Activated T-cell treated with anti-CD3 and anti-CD28 coated beads, Interleukin-2, amount 50 U/mL, for 4 hours (primary cell): ENCODE results near the gene ZFP36. TPM values are rescaled to one million over a fixed set of nuclear protein-coding genes. Genes with fewer than 3 reads are reported as not detected.

Source experiments
- ATAC-seq, 2 donors: fragments of 200-7000 bp; cut with Tn5 transposase; one replicate each; pipeline ENCODE4 v1.10.0; 2021
- DNase-seq: peaks from one replicate; pipeline ENCODE4 v3.0.0-alpha.2; 2020
- H3K27me3 Mint-ChIP-seq: one replicate; pipeline ENCODE4 v1.8.0; 2021; ENCODE audit warnings: low read depth, mixed read lengths
- H3K36me3 Mint-ChIP-seq: one replicate; pipeline ENCODE4 v1.8.0; 2022; ENCODE audit warnings: mixed read lengths; ENCODE audit not compliant: insufficient read depth
- H3K4me1 Mint-ChIP-seq: one replicate; pipeline ENCODE4 v1.8.0; 2021; ENCODE audit warnings: low read depth, mixed read lengths
- H3K4me3 Mint-ChIP-seq: one replicate; pipeline ENCODE4 v1.8.0; 2021; ENCODE audit warnings: mild to moderate bottlenecking, moderate library complexity, mixed read lengths
- H3K9me3 Mint-ChIP-seq: one replicate; pipeline ENCODE4 v1.8.0; 2021; ENCODE audit warnings: mixed read lengths
- total RNA-seq, 3 donors: library from RNA; stranded (reverse); gene quantifications; one replicate each; pipeline ENCODE4 v1.2.1, GENCODE V29; 2021

ZFP36 gene
- total RNA-seq, 3 donors from 2014 or later = 39.5 to 50.8 (median 43.7) TPM

DNA sequence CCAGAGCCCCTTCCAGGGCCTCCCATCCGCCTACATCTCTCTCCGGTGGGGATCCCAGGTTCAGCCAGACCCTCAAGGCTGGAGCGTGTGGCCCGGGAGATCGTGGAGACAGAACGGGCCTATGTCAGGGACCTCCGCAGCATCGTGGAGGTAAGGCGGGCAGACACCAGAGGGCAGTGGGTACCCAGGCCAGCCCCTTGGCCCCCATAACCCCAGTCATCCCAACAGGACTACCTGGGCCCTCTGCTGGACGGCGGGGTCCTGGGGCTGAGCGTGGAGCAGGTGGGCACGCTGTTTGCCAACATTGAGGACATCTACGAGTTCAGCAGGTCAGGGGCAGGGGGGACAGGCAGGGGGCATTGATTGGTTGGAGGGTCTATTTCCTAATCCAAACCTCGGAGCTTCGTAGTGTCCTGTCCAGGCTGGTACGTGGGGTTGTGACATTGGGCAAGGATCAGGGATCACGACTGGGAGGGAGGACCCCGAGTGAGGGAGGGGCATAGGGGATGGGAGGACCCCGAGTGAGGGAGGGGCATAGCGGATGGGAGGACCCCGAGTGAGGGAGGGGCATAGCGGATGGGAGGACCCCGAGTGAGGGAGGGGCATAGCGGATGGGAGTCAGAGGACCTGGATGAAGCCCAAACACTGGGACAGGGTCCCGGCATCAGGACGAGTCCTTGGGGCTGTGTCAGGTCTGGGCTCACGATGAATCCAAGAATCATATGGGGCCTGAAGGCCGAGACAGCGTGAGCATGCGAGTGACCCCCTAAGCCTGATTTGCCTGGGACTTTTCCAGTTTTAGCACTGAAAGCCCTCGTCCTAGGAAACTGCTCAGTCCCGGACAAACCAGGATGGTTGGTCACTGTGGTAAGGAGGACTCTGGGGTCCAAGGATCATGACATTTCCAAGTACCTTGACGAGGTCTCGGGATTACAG lies 8.7 kb downstream of the ZFP36 start:
- H3K4me3 Mint-ChIP-seq = no peak overlapping the region

DNA sequence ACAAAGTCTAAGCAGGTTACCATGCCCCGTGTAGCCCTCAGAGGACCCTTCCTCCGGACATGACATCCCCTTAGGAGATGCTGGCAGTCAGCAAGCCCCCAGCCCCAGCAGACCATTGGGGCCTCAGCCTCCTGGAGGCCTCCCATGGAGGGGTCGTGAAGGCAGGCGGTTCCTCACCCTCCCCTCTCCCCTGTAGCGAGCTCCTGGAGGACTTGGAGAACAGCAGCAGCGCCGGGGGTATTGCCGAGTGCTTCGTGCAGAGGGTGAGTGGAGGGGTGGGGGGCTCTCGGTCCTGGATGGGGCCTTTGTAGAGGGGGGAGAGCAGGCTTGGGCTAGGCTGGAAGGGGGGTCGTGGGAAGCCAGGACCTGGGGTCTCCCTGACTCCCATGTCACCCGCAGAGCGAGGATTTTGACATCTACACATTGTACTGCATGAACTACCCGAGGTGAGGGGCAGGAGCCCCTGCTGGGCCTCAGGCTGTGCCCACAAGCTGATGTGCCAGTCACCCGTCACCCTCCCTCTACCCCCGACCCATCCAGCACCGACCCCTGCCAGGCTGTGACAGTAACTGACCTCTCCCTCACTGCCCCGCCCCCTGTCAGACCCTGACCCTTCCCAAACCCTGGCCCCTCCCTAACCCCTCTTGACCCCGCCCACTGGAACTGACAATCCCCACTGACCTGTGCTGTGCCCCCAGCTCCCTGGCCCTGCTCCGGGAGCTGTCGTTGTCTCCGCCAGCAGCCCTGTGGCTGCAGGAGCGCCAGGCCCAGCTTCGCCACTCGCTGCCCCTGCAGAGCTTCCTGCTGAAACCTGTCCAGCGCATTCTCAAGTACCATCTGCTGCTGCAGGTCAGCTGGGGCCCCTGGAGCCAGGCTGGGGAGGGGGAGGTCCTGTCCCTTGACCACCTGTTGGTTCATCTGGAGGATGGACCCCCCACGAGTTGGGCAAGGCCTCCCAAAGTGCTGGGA lies 9.8 kb downstream of the ZFP36 start:
- H3K36me3 Mint-ChIP-seq = peaks cover 6% of the 10 kb centered on the region
- DNase-seq (no peak), ATAC-seq (no peak)
- no peaks in the 10 kb centered on the region for H3K27me3 Mint-ChIP-seq
- H3K4me3 Mint-ChIP-seq = no peak overlapping the region
- H3K9me3 Mint-ChIP-seq = no peaks in the 10 kb centered on the region
- peaks cover 15% of the 10 kb centered on the region for H3K4me1 Mint-ChIP-seq

More for the DNA sequence above, 8.7 kb downstream of the ZFP36 start:
- ATAC-seq (no peak), DNase-seq (no peak)
- no peaks in the 10 kb centered on the region for H3K27me3 Mint-ChIP-seq
- H3K36me3 Mint-ChIP-seq = peaks cover 6% of the 10 kb centered on the region
- peaks cover 26% of the 10 kb centered on the region for H3K4me1 Mint-ChIP-seq
- H3K9me3 Mint-ChIP-seq = no peaks in the 10 kb centered on the region

DNA sequence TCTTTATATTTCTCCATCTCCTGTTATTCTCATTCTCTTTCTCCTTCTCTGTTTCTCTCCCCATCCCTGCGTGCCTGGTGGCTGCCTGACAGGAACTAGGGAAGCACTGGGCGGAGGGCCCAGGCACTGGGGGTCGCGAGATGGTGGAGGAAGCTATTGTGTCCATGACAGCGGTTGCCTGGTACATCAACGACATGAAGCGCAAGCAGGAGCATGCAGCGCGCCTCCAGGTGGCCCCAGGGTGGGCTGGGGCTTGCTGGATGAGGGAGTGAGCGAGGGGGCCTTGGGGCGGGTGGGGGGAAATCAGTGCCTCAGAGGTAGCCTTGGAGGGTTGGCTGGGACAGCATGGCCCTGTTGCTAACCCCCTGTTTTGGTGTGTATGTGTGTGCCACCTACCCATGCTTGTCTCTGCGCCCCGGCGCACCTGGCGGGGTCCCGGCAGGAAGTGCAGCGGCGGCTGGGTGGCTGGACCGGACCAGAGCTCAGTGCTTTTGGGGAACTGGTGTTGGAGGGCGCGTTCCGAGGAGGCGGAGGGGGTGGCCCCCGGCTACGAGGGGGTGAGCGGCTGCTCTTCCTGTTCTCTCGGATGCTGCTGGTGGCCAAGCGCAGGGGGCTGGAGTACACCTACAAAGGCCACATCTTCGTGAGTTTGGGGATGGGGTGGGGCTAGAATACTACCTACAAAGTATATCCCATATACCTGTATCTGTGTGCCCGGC lies 11.0 kb downstream of the ZFP36 start:
- H3K27me3 Mint-ChIP-seq = no peaks in the 10 kb centered on the region
- no peak overlapping the region for H3K4me3 Mint-ChIP-seq
- DNase-seq = no peak
- H3K4me1 Mint-ChIP-seq = peaks cover 12% of the 10 kb centered on the region
- no peak for ATAC-seq
- peaks cover 6% of the 10 kb centered on the region for H3K36me3 Mint-ChIP-seq
- H3K9me3 Mint-ChIP-seq = no peaks in the 10 kb centered on the region

DNA sequence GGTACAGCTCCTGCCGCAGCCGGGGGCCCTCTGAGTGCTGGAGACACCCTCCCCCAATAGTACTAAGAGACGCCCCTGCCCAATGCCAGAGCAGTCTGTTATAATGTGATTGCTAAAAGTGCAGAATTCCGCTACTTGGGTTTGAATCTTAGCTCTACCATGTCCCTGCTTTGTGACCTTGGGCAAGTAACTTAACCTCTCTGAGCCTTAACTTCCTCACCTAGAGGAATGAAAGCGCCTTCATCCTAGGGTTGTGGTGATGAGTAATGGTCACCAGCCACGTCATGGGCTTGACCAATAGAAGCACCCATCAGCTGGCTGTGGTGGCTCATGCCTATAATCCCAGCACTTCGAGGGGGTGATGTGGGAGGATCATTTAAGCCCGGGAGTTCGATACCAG lies 12.4 kb downstream of the ZFP36 start:
- DNase-seq (no peak), ATAC-seq (no peak)
- H3K4me3 Mint-ChIP-seq = no peak overlapping the region
- H3K4me1 Mint-ChIP-seq = peaks cover 8% of the 10 kb centered on the region
- no peaks in the 10 kb centered on the region for H3K27me3 Mint-ChIP-seq
- peaks cover 10% of the 10 kb centered on the region for H3K36me3 Mint-ChIP-seq
- H3K9me3 Mint-ChIP-seq = no peaks in the 10 kb centered on the region

DNA sequence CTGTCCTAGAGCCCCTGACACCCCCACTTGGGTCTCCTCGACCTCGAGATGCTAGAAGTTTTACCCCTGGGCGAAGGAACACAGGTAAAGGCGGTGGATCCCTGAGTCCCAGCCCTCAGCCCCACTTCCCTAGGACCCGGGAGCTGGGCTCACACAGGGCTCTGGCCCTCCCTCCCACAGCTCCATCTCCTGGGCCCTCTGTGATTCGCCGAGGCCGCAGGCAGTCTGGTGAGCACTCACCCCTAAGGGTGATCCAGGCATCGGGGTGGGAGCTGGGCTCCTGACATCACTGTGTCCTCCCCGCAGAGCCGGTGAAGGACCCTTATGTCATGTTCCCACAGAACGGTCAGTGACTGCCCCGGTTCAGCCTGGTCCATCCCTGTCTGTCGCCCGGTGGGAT lies 14.1 kb downstream of the ZFP36 start:
- Mint-ChIP-seq H3K4me3 (no peak overlapping the region), H3K27me3 (no peaks in the 10 kb centered on the region), H3K36me3 (peaks cover 11% of the 10 kb centered on the region), H3K9me3 (no peaks in the 10 kb centered on the region), H3K4me1 (no peaks in the 10 kb centered on the region)
- no peak for ATAC-seq
- DNase-seq = no peak

DNA sequence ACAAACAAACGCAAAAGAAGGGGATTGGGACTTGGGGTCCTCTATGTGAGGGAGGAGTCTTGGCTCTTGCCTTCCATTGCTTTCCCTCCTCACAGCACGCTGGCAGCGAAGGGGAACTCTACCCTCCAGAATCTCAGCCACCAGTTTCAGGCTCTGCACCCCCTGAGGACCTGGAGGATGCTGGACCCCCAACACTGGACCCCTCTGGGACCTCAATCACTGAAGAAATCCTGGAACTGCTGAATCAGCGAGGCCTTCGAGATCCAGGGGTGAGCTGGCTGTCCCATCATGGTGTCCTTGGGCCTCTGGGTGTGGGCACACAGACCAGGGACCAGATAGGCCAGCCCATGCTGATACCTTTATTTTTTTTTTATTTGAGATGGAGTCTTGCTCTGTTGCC lies 15.4 kb downstream of the ZFP36 start:
- no peaks in the 10 kb centered on the region for H3K9me3 Mint-ChIP-seq
- DNase-seq (no peak), ATAC-seq (no peak)
- H3K27me3 Mint-ChIP-seq = no peaks in the 10 kb centered on the region
- no peaks in the 10 kb centered on the region for H3K4me1 Mint-ChIP-seq
- no peak overlapping the region for H3K4me3 Mint-ChIP-seq
- peaks cover 11% of the 10 kb centered on the region for H3K36me3 Mint-ChIP-seq

DNA sequence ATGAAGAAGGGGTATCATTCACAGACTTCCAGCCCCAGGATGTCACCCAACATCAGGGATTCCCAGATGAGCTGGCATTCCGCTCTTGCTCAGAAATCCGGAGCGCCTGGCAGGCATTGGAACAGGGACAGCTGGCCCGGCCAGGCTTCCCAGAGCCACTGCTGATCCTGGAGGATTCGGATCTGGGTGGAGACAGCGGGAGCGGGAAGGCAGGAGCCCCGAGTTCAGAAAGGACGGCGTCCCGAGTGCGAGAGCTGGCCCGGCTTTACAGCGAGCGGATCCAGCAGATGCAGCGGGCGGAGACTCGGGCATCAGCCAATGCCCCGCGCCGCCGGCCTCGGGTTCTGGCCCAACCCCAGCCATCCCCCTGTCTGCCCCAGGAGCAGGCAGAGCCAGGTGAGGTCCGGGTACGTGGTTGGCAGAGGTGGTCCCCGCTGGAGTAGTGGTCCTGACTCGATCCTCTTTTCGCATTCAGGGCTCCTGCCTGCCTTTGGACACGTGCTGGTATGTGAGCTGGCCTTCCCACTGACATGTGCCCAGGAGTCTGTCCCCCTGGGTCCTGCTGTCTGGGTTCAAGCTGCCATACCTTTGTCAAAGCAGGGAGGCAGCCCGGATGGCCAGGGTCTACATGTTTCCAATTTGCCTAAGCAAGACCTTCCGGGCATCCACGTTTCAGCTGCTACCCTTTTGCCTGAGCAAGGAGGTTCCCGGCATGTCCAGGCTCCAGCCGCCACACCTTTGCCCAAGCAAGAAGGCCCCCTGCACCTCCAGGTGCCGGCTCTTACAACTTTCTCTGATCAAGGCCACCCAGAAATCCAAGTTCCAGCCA lies 16.8 kb downstream of the ZFP36 start:
- ATAC-seq = no peak
- no peaks in the 10 kb centered on the region for H3K9me3 Mint-ChIP-seq
- DNase-seq = no peak

DNA sequence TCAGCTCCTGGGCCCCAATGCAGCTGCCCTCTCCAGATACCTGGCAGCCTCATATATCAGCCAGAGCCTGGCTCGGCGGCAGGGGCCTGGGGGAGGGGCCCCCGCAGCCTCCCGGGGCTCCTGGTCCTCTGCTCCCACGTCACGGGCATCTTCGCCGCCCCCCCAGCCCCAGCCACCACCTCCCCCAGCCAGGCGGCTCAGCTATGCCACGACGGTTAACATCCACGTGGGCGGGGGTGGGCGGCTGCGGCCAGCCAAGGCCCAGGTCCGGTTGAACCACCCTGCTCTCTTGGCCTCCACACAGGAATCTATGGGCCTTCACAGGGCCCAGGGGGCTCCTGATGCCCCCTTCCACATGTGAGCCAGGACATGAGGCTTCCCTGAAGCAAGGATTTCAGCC lies 18.3 kb downstream of the ZFP36 start:
- no peak for DNase-seq
- Mint-ChIP-seq H3K9me3 (no peaks in the 10 kb centered on the region), H3K4me3 (no peak overlapping the region), H3K4me1 (no peaks in the 10 kb centered on the region), H3K27me3 (no peaks in the 10 kb centered on the region), H3K36me3 (peaks cover 7% of the 10 kb centered on the region)
- ATAC-seq = no peak

More for the DNA sequence above, 16.8 kb downstream of the ZFP36 start:
- Mint-ChIP-seq H3K4me1 (no peaks in the 10 kb centered on the region), H3K4me3 (no peak overlapping the region), H3K36me3 (peaks cover 11% of the 10 kb centered on the region), H3K27me3 (no peaks in the 10 kb centered on the region)

DNA sequence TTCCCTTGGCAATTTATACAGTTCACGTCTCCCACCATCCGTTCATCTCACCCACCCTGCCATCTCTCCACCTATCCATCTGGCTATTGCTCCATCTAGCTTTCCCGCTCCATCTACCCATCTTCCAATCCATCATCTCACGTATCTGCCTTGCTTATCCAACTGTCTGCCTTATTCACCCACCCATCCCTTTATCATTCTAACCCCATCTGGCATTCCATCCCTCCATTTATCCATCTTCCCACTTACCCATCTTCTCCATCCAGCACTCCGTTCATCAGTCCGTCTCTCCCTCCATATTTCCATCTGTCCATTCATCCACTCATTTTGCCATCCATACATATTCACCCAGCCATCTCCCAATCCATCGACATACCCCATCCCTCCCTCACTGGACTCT lies 19.1 kb downstream of the ZFP36 start:
- peaks cover 7% of the 10 kb centered on the region for H3K36me3 Mint-ChIP-seq
- peaks cover 5% of the 10 kb centered on the region for H3K4me1 Mint-ChIP-seq
- DNase-seq (no peak), ATAC-seq (no peak)
- H3K27me3 Mint-ChIP-seq = no peaks in the 10 kb centered on the region
- no peak overlapping the region for H3K4me3 Mint-ChIP-seq
- H3K9me3 Mint-ChIP-seq = no peaks in the 10 kb centered on the region

DNA sequence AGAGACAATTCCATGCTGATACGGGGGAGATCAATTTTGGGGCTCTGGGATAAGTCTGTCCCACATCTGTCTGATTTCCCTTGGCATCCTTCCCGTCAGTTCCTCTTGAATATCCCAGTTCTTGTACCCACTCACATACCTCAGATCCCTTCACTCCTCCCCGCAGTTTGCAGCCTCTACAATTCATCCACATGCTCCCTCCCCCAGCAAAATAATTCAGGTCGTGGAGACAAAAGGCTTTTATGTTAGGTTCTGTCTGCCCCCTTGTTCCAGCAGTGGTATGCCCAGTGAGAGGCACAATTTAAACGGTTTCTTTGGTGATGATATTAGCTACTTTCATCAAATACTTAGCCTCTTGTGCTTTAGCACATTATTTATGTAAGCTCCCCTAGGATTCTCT lies 19.5 kb downstream of the ZFP36 start:
- Mint-ChIP-seq H3K9me3 (no peaks in the 10 kb centered on the region), H3K36me3 (peaks cover 8% of the 10 kb centered on the region), H3K27me3 (no peaks in the 10 kb centered on the region), H3K4me3 (no peak overlapping the region), H3K4me1 (peaks cover 9% of the 10 kb centered on the region)
- ATAC-seq (no peak), DNase-seq (no peak)

DNA sequence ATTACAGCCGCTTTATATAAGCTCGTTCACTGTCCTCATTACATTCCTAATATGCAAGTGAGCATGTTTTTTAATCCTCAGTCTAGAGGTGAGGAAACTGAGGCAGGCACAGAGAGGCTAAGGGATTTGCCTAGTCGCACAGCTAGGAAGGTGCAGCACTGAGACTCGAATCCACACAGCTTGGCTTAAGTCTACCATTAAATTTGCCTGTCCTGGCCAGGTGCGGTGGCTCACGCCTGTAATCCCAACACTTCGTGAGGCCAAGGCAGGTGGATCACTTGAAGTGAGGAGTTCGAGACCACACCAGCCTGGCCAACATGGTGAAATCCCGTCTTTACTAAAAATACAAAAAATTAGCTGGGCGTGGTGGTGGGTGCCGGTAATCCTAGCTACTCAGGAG lies 21.1 kb downstream of the ZFP36 start:
- no peaks in the 10 kb centered on the region for H3K9me3 Mint-ChIP-seq
- DNase-seq (no peak), ATAC-seq (no peak)
- H3K36me3 Mint-ChIP-seq = peaks cover 12% of the 10 kb centered on the region
- H3K4me1 Mint-ChIP-seq = peaks cover 16% of the 10 kb centered on the region
- H3K27me3 Mint-ChIP-seq = no peaks in the 10 kb centered on the region
- H3K4me3 Mint-ChIP-seq = no peak overlapping the region

DNA sequence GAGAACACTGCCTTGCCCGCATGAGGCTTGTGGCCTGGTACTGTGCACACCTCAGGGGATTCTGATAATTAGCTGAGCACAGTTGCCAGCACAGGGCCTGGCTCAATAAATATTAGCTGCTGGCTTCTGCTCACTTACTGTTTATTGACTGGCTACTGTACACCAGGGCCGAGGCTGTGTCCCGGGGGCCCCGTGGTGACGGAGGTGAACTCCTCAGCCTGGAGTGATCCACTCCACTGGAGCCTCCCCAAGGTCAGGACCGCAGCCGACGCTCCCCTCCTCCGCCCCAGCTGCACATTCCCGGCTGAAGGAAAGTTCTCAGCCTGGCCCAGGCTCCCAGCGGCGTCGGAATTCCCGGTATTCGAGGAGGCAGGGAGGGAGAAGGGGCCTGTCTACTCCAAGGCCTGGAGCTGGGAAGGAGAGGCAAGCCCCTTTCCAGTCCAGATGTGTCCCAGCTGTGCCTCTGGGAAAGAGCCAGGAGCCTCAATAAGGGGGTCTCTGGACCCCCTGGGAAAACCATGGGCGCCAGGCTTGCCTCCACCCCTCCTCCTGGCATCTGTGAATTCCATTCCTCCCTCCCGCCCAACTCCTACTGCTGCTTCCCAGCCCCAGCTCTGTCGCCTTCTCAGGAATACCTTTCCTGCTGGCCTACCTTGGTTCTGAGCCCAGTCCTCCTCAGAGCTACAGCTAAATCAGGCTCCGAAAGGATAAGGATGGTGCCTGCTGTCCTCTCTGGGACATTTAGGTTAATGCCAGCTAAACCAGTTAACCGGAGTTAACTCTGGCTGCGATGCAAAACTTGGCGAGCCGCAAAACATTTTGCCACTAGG lies 21.9 kb downstream of the ZFP36 start:
- no peaks in the 10 kb centered on the region for H3K27me3 Mint-ChIP-seq
- peaks cover 17% of the 10 kb centered on the region for H3K36me3 Mint-ChIP-seq
- DNase-seq (no peak), ATAC-seq (no peak)
- no peak overlapping the region for H3K4me3 Mint-ChIP-seq
- peaks cover 23% of the 10 kb centered on the region for H3K4me1 Mint-ChIP-seq
- no peaks in the 10 kb centered on the region for H3K9me3 Mint-ChIP-seq
